Measurements from ENCODE around the gene PCSK6. TPM values are rescaled to one million over a fixed set of nuclear protein-coding genes. Genes with fewer than 3 reads are reported as not detected.

The PCSK6 gene
- total RNA-seq, 1 experiment from 2014 or later = 3.7 TPM

GRCh38 chr15:101401286-101401685 is 88.2 kb downstream of the PCSK6 start:
- Histone ChIP-seq H2AFZ (ENCODE audit: low read length) (no peak overlapping the region), H3K27ac (ENCODE audit: low read length) (no peak overlapping the region), H3K9me2 (replicated peaks; ENCODE audit: low read length) (no peaks in the 10 kb centered on the region), H4K20me1 (ENCODE audit: low read length) (no peaks in the 10 kb centered on the region), H3K79me2 (ENCODE audit: low read length) (no peaks in the 10 kb centered on the region), H3K36me3 (ENCODE audit: low read depth, low read length) (no peaks in the 10 kb centered on the region), H3K9ac (ENCODE audit: low read length) (no peak overlapping the region), H3K4me3 (ENCODE audit: low read length) (no peak overlapping the region), H3F3A (ENCODE audit: low read length, unreplicated experiment) (no peaks in the 10 kb centered on the region), H3K27me3 (ENCODE audit: low read length) (0 out of 2 replicates have a peak, but pooled peaks cover 14% of the 10 kb centered on the region), H3K9me3 (ENCODE audit: low read length) (no peaks in the 10 kb centered on the region), H3K4me2 (ENCODE audit: low read length) (no peak overlapping the region), H3K4me1 (ENCODE audit: insufficient read depth, low read length) (peaks cover 13% of the 10 kb centered on the region)
- POLR2A ChIA-PET (ENCODE audit: unreplicated experiment) = no interaction called here
- ATAC-seq (no peak), DNase-seq (no peak)
- CTCF ChIA-PET = no interaction called here
- intact Hi-C loops (cut with micrococcal nuclease) = no loop called here
- no TSS peak for BruUV-seq (replicated peaks)
- TF ChIP-seq EZH2phosphoT487 (IDR thresholded peaks at IDR 0.05; ENCODE audit: borderline replicate concordance, low read length) = no peak
- TF ChIP-seq CTCF (conservative IDR thresholded peaks at IDR 0.05; ENCODE audit: low read depth, low read length) = no peak
- TF ChIP-seq EZH2 (IDR thresholded peaks at IDR 0.05; ENCODE audit: low read length, unreplicated experiment) = no peak

GRCh38 chr15:101399431-101399830 is 90.1 kb downstream of the PCSK6 start:
- ATAC-seq (no peak), DNase-seq (no peak)
- intact Hi-C loops (cut with micrococcal nuclease) = no loop called here
- Histone ChIP-seq H4K20me1 (ENCODE audit: low read length) (no peaks in the 10 kb centered on the region), H3K4me3 (ENCODE audit: low read length) (no peak overlapping the region), H3K4me1 (ENCODE audit: insufficient read depth, low read length) (peaks cover 13% of the 10 kb centered on the region), H3K27ac (ENCODE audit: low read length) (no peak overlapping the region), H3K9me3 (ENCODE audit: low read length) (no peaks in the 10 kb centered on the region), H2AFZ (ENCODE audit: low read length) (no peak overlapping the region), H3K36me3 (ENCODE audit: low read depth, low read length) (no peaks in the 10 kb centered on the region), H3K27me3 (ENCODE audit: low read length) (peaks cover 28% of the 10 kb centered on the region), H3F3A (ENCODE audit: low read length, unreplicated experiment) (no peaks in the 10 kb centered on the region), H3K4me2 (ENCODE audit: low read length) (no peak overlapping the region), H3K9me2 (replicated peaks; ENCODE audit: low read length) (no peaks in the 10 kb centered on the region), H3K79me2 (ENCODE audit: low read length) (no peaks in the 10 kb centered on the region), H3K9ac (ENCODE audit: low read length) (no peak overlapping the region)
- BruUV-seq (replicated peaks) = no TSS peak
- POLR2A ChIA-PET (ENCODE audit: unreplicated experiment) = no interaction called here
- TF ChIP-seq EZH2phosphoT487 (IDR thresholded peaks at IDR 0.05; ENCODE audit: borderline replicate concordance, low read length) (no peak), CTCF (conservative IDR thresholded peaks at IDR 0.05; ENCODE audit: low read depth, low read length) (no peak), EZH2 (IDR thresholded peaks at IDR 0.05; ENCODE audit: low read length, unreplicated experiment) (no peak)
- CTCF ChIA-PET = no interaction called here

GRCh38 chr15:101398247-101398646 is 91.3 kb downstream of the PCSK6 start:
- DNase-seq = peak; percentile 53
- Histone ChIP-seq H2AFZ (ENCODE audit: low read length) (peak overlapping the region; percentile 63; the same call in 1 of the 2 replicates), H3K79me2 (ENCODE audit: low read length) (no peaks in the 10 kb centered on the region), H3K4me1 (ENCODE audit: insufficient read depth, low read length) (peaks cover 13% of the 10 kb centered on the region), H3K27ac (ENCODE audit: low read length) (peak overlapping the region; percentile 54), H4K20me1 (ENCODE audit: low read length) (no peaks in the 10 kb centered on the region), H3K4me3 (ENCODE audit: low read length) (peak overlapping the region; percentile 43; the same call in 1 of the 2 replicates), H3K27me3 (ENCODE audit: low read length) (peaks cover 35% of the 10 kb centered on the region), H3K4me2 (ENCODE audit: low read length) (peak overlapping the region; percentile 73), H3F3A (ENCODE audit: low read length, unreplicated experiment) (no peaks in the 10 kb centered on the region), H3K9ac (ENCODE audit: low read length) (no peak overlapping the region), H3K9me2 (replicated peaks; ENCODE audit: low read length) (no peaks in the 10 kb centered on the region), H3K9me3 (ENCODE audit: low read length) (no peaks in the 10 kb centered on the region), H3K36me3 (ENCODE audit: low read depth, low read length) (no peaks in the 10 kb centered on the region)
- ChIA-PET CTCF (no interaction called here), POLR2A (ENCODE audit: unreplicated experiment) (no interaction called here)
- ATAC-seq = peak; percentile 59
- BruUV-seq (replicated peaks) = no TSS peak
- intact Hi-C loops (cut with micrococcal nuclease) = no loop called here
- TF ChIP-seq EZH2 (IDR thresholded peaks at IDR 0.05; ENCODE audit: low read length, unreplicated experiment) (no peak), CTCF (conservative IDR thresholded peaks at IDR 0.05; ENCODE audit: low read depth, low read length) (no peak), EZH2phosphoT487 (IDR thresholded peaks at IDR 0.05; ENCODE audit: borderline replicate concordance, low read length) (no peak)

All from PC-3 (cell line).